Measurements from ENCODE around the gene ACSBG1. TPM values are rescaled to one million over a fixed set of nuclear protein-coding genes. Genes with fewer than 3 reads are reported as not detected.

Gene ACSBG1
- total RNA-seq, 1 donor from 2014 or later, result not detected

GRCh38 chr15:78242128-78242527 is 7.8 kb upstream of the ACSBG1 start:
- no peaks in the 10 kb centered on the region for H3K27me3 ChIP-seq (ENCODE audit: control insufficient read depth, insufficient read depth, low read length)
- no peak overlapping the region for H3K4me3 ChIP-seq (ENCODE audit: low read depth, low read length)
- H3K36me3 ChIP-seq (ENCODE audit: control insufficient read depth, insufficient read depth, low read length), result no peaks in the 10 kb centered on the region
- peak; percentile 35 for TF ChIP-seq CTCF (IDR thresholded peaks at IDR 0.05; ENCODE audit: insufficient read depth, low read length, poor library complexity, severe bottlenecking)
- DNase-seq (ENCODE audit: low read depth), result no peak

- peak; percentile 92 for TF ChIP-seq CTCF (IDR thresholded peaks at IDR 0.05; ENCODE audit: insufficient read depth, low read length, poor library complexity, severe bottlenecking)
- H3K27me3 ChIP-seq (ENCODE audit: control insufficient read depth, insufficient read depth, low read length), result no peaks in the 10 kb centered on the region
- DNase-seq (ENCODE audit: low read depth), result no peak
- H3K4me3 ChIP-seq (ENCODE audit: low read depth, low read length), result no peak overlapping the region
- H3K36me3 ChIP-seq (ENCODE audit: control insufficient read depth, insufficient read depth, low read length), result no peaks in the 10 kb centered on the region
These were observed 6.7 kb upstream of the ACSBG1 start for GRCh38 chr15:78241017-78241416.

- no peak for DNase-seq (ENCODE audit: low read depth)
- Histone ChIP-seq H3K27me3 (ENCODE audit: control insufficient read depth, insufficient read depth, low read length) (peaks cover 5% of the 10 kb centered on the region), H3K36me3 (ENCODE audit: control insufficient read depth, insufficient read depth, low read length) (no peaks in the 10 kb centered on the region), H3K4me3 (ENCODE audit: low read depth, low read length) (no peak overlapping the region)
- TF ChIP-seq CTCF (IDR thresholded peaks at IDR 0.05; ENCODE audit: insufficient read depth, low read length, poor library complexity, severe bottlenecking), result no peak
These were observed 5.4 kb upstream of the ACSBG1 start for GRCh38 chr15:78239811-78240210.

- Histone ChIP-seq H3K36me3 (ENCODE audit: control insufficient read depth, insufficient read depth, low read length) (no peaks in the 10 kb centered on the region), H3K27me3 (ENCODE audit: control insufficient read depth, insufficient read depth, low read length) (peaks cover 14% of the 10 kb centered on the region), H3K4me3 (ENCODE audit: low read depth, low read length) (no peak overlapping the region)
- no peak for TF ChIP-seq CTCF (IDR thresholded peaks at IDR 0.05; ENCODE audit: insufficient read depth, low read length, poor library complexity, severe bottlenecking)
- no peak for DNase-seq (ENCODE audit: low read depth)
These were observed 2.8 kb upstream of the ACSBG1 start for GRCh38 chr15:78237146-78237545.

- Histone ChIP-seq H3K27me3 (ENCODE audit: control insufficient read depth, insufficient read depth, low read length) (peaks cover 14% of the 10 kb centered on the region), H3K4me3 (ENCODE audit: low read depth, low read length) (no peak overlapping the region), H3K36me3 (ENCODE audit: control insufficient read depth, insufficient read depth, low read length) (no peaks in the 10 kb centered on the region)
- DNase-seq (ENCODE audit: low read depth), result no peak
- TF ChIP-seq CTCF (IDR thresholded peaks at IDR 0.05; ENCODE audit: insufficient read depth, low read length, poor library complexity, severe bottlenecking), result no peak
These were observed 2.1 kb upstream of the ACSBG1 start for GRCh38 chr15:78236491-78236890.

- H3K36me3 ChIP-seq (ENCODE audit: control insufficient read depth, insufficient read depth, low read length), result no peaks in the 10 kb centered on the region
- no peak for DNase-seq (ENCODE audit: low read depth)
- TF ChIP-seq CTCF (IDR thresholded peaks at IDR 0.05; ENCODE audit: insufficient read depth, low read length, poor library complexity, severe bottlenecking), result no peak
- H3K27me3 ChIP-seq (ENCODE audit: control insufficient read depth, insufficient read depth, low read length), result peaks cover 14% of the 10 kb centered on the region
- no peak overlapping the region for H3K4me3 ChIP-seq (ENCODE audit: low read depth, low read length)
These were observed 869 bp downstream of the ACSBG1 start for GRCh38 chr15:78233496-78233895.

Data from kidney epithelial cell (primary cell).